Liver (tissue), 9 donors: Measurements from ENCODE around the gene MESD. TPM values are rescaled to one million over a fixed set of nuclear protein-coding genes. Genes with fewer than 3 reads are reported as not detected.

Experiments used
- DNase-seq: peaks from one replicate; pipeline ENCODE4 v3.0.0-alpha.2; 2017; ENCODE audit warnings: low spot score
- H3K27ac ChIP-seq, 2 donors: one replicate each; pipeline ENCODE4 v1.7.0; 2013; ENCODE audit warnings: inconsistent platforms in 2 of 2, low read length in 2 of 2, control low read depth in 1 of 2, low read depth in 1 of 2, mild to moderate bottlenecking in 1 of 2
- H3K27me3 ChIP-seq, 4 donors: one replicate each; pipeline versions ENCODE4 v1.6.1 to v1.7.0; 2013; ENCODE audit warnings: low read length in 3 of 4, inconsistent platforms in 1 of 4, mild to moderate bottlenecking in 1 of 4, moderate library complexity in 1 of 4; ENCODE audit not compliant: control insufficient read depth in 4 of 4, insufficient read depth in 4 of 4
- H3K36me3 ChIP-seq, 4 donors: one replicate each; pipeline versions ENCODE4 v1.6.1 to v1.7.0; 2013; ENCODE audit warnings: low read length in 3 of 4, mild to moderate bottlenecking in 3 of 4, low read depth in 1 of 4, moderate library complexity in 1 of 4; ENCODE audit not compliant: control insufficient read depth in 4 of 4, insufficient read depth in 3 of 4
- H3K4me1 ChIP-seq, 4 donors: one replicate each; pipeline versions ENCODE4 v1.6.1 to v1.7.0; 2013; ENCODE audit warnings: low read length in 3 of 4, mild to moderate bottlenecking in 3 of 4, moderate library complexity in 1 of 4; ENCODE audit not compliant: control insufficient read depth in 4 of 4, insufficient read depth in 4 of 4
- H3K4me3 ChIP-seq, 3 donors: one replicate each; pipeline versions ENCODE4 v1.6.1 to v1.7.0; 2013; ENCODE audit warnings: low read length in 3 of 3, control low read depth in 1 of 3, low read depth in 1 of 3, mild to moderate bottlenecking in 1 of 3
- H3K9ac ChIP-seq, 2 donors: one replicate each; pipeline ENCODE4 v1.7.0; 2013; ENCODE audit warnings: low read length in 2 of 2, mild to moderate bottlenecking in 2 of 2, moderate library complexity in 2 of 2, control low read depth in 1 of 2, low read depth in 1 of 2
- H3K9me3 ChIP-seq, 4 donors: one replicate each; pipeline versions ENCODE4 v1.6.1 to v1.7.0; 2013; ENCODE audit warnings: low read length in 3 of 4; ENCODE audit not compliant: control insufficient read depth in 4 of 4
- EGR1 ChIP-seq, 2 donors: IDR thresholded peaks; 2 replicates each; pipeline ENCODE4 v1.6.1; 2016 to 2018; ENCODE audit warnings: antibody characterized with exemption in 2 of 2, low read depth in 2 of 2
- FOXA1 ChIP-seq: IDR thresholded peaks from 2 replicates; pipeline ENCODE4 v1.6.1; 2016; ENCODE audit warnings: antibody characterized with exemption
- HNF4A ChIP-seq, 2 donors: conservative IDR thresholded peaks; 2 replicates each; pipeline ENCODE4 v1.6.1; 2016; ENCODE audit warnings: antibody characterized with exemption in 2 of 2, mild to moderate bottlenecking in 2 of 2
- JUND ChIP-seq, 2 donors: IDR thresholded peaks; 2 replicates each; pipeline ENCODE4 v1.6.1; 2016; ENCODE audit warnings: antibody characterized with exemption in 2 of 2
- MAX ChIP-seq: IDR thresholded peaks from 2 replicates; pipeline ENCODE4 v1.6.1; 2016; ENCODE audit warnings: antibody characterized with exemption
- NR2F2 ChIP-seq: IDR thresholded peaks from 2 replicates; pipeline ENCODE4 v1.6.1; 2016; ENCODE audit warnings: antibody characterized with exemption
- RAD21 ChIP-seq, 2 donors: IDR thresholded peaks; 2 replicates each; pipeline ENCODE4 v1.6.1; 2016; ENCODE audit warnings: antibody characterized with exemption in 2 of 2, mild to moderate bottlenecking in 2 of 2
- REST ChIP-seq: IDR thresholded peaks from 2 replicates; pipeline ENCODE4 v1.6.1; 2016; ENCODE audit warnings: antibody characterized with exemption, mild to moderate bottlenecking
- RXRA ChIP-seq, 2 donors: IDR thresholded peaks; 2 replicates each; pipeline ENCODE4 v1.6.1; 2017 to 2018; ENCODE audit warnings: antibody characterized with exemption in 2 of 2, mild to moderate bottlenecking in 1 of 2
- SP1 ChIP-seq: IDR thresholded peaks from 2 replicates; pipeline ENCODE4 v1.6.1; 2018; ENCODE audit warnings: antibody characterized with exemption, mild to moderate bottlenecking
- WGBS: extraction: QIAGEN DNeasy Blood & Tissue Kit; methylation state at CpG from one replicate; pipeline ENCODE4 v1.1.7; 2013; 5-methylcytosine and 5-hydroxymethylcytosine counted together
- polyA plus RNA-seq, 2 donors: library from polyadenylated mRNA; stranded (reverse) in 1 of 2; unstranded in 1 of 2; fragments of 200-250 nt in 1 of 2; fragments of >200 nt in 1 of 2; fragmentation: Nextera tagmentation in 1 of 2; extraction: Ambion mirVana in 1 of 2; gene quantifications; one replicate each; pipeline versions ENCODE4 v1.2.1 to v1.2.3, GENCODE V29; 2013 to 2015
- total RNA-seq, 2 donors: library from RNA; depleted of rRNA; stranded (reverse); fragments of >200 nt; gene quantifications; one replicate each; pipeline ENCODE4 v1.2.3, GENCODE V29; 2014
- TF ChIP-seq, protein P1 (sequence below): IDR thresholded peaks from 2 replicates; pipeline ENCODE4 v1.6.1; 2016; ENCODE audit warnings: antibody characterized with exemption
- TF ChIP-seq, protein P2 (sequence below): fragments of 150-350 bp; IDR thresholded peaks from 2 replicates; pipeline ENCODE4 v1.5.1; 2017; ENCODE audit warnings: improper control_type of control experiment, low read depth, low read length; ENCODE audit not compliant: missing input control
- TF ChIP-seq, protein P3 (sequence below): IDR thresholded peaks from 2 replicates; pipeline ENCODE4 v1.6.1; 2016; ENCODE audit warnings: antibody characterized with exemption
- donor health status: healthy.
- donor health status: healthy.
- donor health status: healthy.
- donor health status: healthy.
- donor health status: healthy.

The MESD gene
- total and polyA plus RNA-seq, 4 donors = 15.3 to 24.0 (median 17.0) TPM

GRCh38 chr15:80912673-80913072 lies 76.9 kb downstream of the MESD start:
- Histone ChIP-seq H3K4me1 (no peaks in the 10 kb centered on the region), H3K27ac (no peak overlapping the region), H3K9me3 (peaks cover 0 to 5% (median 3%) of the 10 kb centered on the region in 4 donors), H3K9ac (no peak overlapping the region), H3K4me3 (no peak overlapping the region), H3K36me3 (peaks cover 0 to 10% (median 4%) of the 10 kb centered on the region in 4 donors), H3K27me3 (no peaks in the 10 kb centered on the region)
- WGBS = 93% methylated on average over 6 of the region's 6 CpGs
- no peak for DNase-seq
- TF ChIP-seq REST = no peak
- TF ChIP-seq, protein P1, sequence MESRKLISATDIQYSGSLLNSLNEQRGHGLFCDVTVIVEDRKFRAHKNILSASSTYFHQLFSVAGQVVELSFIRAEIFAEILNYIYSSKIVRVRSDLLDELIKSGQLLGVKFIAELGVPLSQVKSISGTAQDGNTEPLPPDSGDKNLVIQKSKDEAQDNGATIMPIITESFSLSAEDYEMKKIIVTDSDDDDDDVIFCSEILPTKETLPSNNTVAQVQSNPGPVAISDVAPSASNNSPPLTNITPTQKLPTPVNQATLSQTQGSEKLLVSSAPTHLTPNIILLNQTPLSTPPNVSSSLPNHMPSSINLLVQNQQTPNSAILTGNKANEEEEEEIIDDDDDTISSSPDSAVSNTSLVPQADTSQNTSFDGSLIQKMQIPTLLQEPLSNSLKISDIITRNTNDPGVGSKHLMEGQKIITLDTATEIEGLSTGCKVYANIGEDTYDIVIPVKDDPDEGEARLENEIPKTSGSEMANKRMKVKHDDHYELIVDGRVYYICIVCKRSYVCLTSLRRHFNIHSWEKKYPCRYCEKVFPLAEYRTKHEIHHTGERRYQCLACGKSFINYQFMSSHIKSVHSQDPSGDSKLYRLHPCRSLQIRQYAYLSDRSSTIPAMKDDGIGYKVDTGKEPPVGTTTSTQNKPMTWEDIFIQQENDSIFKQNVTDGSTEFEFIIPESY = no peak
- no peak for TF ChIP-seq NR2F2
- TF ChIP-seq MAX = no peak
- no peak for TF ChIP-seq RXRA (IDR thresholded peaks at IDR 0.05)

GRCh38 chr15:80911821-80912220 lies 77.8 kb downstream of the MESD start:
- no peak for DNase-seq
- peaks cover 0 to 5% (median 3%) of the 10 kb centered on the region in 4 donors for H3K9me3 ChIP-seq
- no peak overlapping the region for H3K4me3 ChIP-seq
- no peak overlapping the region for H3K9ac ChIP-seq
- TF ChIP-seq EGR1 (IDR thresholded peaks at IDR 0.05; ENCODE audit: low read depth in 2 of 2) (no peak), JUND (IDR thresholded peaks at IDR 0.05) (no peak), FOXA1 (no peak), RAD21 (IDR thresholded peaks at IDR 0.05) (no peak), MAX (no peak), SP1 (no peak), HNF4A (conservative IDR thresholded peaks at IDR 0.05) (no peak)
- TF ChIP-seq, protein P2, sequence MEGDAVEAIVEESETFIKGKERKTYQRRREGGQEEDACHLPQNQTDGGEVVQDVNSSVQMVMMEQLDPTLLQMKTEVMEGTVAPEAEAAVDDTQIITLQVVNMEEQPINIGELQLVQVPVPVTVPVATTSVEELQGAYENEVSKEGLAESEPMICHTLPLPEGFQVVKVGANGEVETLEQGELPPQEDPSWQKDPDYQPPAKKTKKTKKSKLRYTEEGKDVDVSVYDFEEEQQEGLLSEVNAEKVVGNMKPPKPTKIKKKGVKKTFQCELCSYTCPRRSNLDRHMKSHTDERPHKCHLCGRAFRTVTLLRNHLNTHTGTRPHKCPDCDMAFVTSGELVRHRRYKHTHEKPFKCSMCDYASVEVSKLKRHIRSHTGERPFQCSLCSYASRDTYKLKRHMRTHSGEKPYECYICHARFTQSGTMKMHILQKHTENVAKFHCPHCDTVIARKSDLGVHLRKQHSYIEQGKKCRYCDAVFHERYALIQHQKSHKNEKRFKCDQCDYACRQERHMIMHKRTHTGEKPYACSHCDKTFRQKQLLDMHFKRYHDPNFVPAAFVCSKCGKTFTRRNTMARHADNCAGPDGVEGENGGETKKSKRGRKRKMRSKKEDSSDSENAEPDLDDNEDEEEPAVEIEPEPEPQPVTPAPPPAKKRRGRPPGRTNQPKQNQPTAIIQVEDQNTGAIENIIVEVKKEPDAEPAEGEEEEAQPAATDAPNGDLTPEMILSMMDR = no peak
- TF ChIP-seq, protein P1 = no peak
- TF ChIP-seq, protein P3, sequence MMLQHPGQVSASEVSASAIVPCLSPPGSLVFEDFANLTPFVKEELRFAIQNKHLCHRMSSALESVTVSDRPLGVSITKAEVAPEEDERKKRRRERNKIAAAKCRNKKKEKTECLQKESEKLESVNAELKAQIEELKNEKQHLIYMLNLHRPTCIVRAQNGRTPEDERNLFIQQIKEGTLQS = no peak
- H3K4me1 ChIP-seq = no peaks in the 10 kb centered on the region
- H3K27ac ChIP-seq = no peak overlapping the region
- H3K27me3 ChIP-seq = no peaks in the 10 kb centered on the region
- H3K36me3 ChIP-seq = peaks cover 0 to 10% (median 4%) of the 10 kb centered on the region in 4 donors
- 100% methylated on average over 1 of the region's 1 CpG for WGBS
